Keratinocyte (primary cell): ENCODE measurements around the gene CTDSP1.

Experiments used
- CTCF ChIP-seq, 3 experiments: IDR thresholded peaks in 1 of 3; conservative IDR thresholded peaks in 1 of 3; optimal IDR thresholded peaks in 1 of 3; 2 replicates in 2 of 3; 3 replicates in 1 of 3; pipeline versions ENCODE3 to v1.5.1; 2011; ENCODE audit warnings: low read length in 3 of 3, mild to moderate bottlenecking in 3 of 3, moderate library complexity in 2 of 3, control low read depth in 1 of 3, inconsistent platforms in 1 of 3; ENCODE audit not compliant: insufficient read depth in 2 of 3; ENCODE audit errors: extremely low read depth in 1 of 3
- EZH2 ChIP-seq: IDR thresholded peaks from one replicate; pipeline ENCODE4 v1.6.1; 2012; ENCODE audit warnings: inconsistent platforms, mild to moderate bottlenecking, low read length, moderate library complexity

- TF ChIP-seq CTCF (optimal IDR thresholded peaks at IDR 0.05 in 1 of 3, IDR thresholded peaks at IDR 0.05 in 1 of 3, conservative IDR thresholded peaks at IDR 0.05 in 1 of 3; ENCODE audit: extremely low read depth in 1 of 3, insufficient read depth in 2 of 3, low read length in 3 of 3), result no peak
- no peak for TF ChIP-seq EZH2
Observed at GRCh38 chr2:218431878-218432277, 32.2 kb downstream of the CTDSP1 start.
